ENCODE results near the gene SLC22A31.
A peak's percentile ranks its signal among the peaks of the same experiment; 100 is the strongest.
"Not testable (repeated sequence)": the region's sequence is repeated elsewhere in the genome, so short reads cannot be mapped to it uniquely, and the experiment has no call there.

SLC22A31 gene

DNA sequence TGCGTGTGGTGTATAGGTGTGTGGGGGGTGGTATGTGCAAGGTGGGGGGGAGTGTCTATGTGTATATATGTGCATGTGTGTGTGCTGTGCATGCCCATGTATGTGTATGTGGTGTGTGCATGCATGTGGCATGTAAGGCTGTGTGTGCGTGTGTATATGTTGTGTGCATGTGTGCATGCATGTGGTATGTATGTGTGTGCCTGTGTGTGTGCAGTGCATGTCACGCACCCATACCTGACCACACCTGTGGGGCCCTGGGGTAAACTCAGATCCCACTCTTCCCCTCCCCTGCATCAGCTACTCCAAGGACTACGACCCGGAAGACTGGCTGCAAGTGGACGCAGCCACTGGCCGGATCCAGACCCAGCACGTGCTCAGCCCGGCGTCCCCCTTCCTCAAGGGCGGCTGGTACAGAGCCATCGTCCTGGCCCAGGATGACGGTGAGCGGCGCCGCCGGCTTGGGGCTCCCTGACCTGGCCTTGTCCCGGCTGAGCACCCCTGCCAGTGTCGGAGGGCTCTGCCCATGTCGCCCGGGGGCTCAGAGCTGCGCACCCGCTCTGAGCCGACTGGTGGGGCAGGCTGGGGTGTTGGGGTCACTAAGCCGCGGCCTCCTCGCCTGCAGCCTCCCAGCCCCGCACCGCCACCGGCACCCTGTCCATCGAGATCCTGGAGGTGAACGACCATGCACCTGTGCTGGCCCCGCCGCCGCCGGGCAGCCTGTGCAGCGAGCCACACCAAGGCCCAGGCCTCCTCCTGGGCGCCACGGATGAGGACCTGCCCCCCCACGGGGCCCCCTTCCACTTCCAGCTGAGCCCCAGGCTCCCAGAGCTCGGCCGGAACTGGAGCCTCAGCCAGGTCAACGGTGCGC, 9.1 kb downstream of the SLC22A31 start:
- Histone ChIP-seq H3K36me3 (no peaks in the 10 kb centered on the region), H3K4me3 (ENCODE audit: low read depth, low read length) (no peak overlapping the region), H3K27me3 (peaks cover 20% of the 10 kb centered on the region), H3K4me1 (no peaks in the 10 kb centered on the region), H3K9me3 (no peaks in the 10 kb centered on the region)
- no peak for DNase-seq
- TF ChIP-seq, protein P1, sequence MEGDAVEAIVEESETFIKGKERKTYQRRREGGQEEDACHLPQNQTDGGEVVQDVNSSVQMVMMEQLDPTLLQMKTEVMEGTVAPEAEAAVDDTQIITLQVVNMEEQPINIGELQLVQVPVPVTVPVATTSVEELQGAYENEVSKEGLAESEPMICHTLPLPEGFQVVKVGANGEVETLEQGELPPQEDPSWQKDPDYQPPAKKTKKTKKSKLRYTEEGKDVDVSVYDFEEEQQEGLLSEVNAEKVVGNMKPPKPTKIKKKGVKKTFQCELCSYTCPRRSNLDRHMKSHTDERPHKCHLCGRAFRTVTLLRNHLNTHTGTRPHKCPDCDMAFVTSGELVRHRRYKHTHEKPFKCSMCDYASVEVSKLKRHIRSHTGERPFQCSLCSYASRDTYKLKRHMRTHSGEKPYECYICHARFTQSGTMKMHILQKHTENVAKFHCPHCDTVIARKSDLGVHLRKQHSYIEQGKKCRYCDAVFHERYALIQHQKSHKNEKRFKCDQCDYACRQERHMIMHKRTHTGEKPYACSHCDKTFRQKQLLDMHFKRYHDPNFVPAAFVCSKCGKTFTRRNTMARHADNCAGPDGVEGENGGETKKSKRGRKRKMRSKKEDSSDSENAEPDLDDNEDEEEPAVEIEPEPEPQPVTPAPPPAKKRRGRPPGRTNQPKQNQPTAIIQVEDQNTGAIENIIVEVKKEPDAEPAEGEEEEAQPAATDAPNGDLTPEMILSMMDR (IDR thresholded peaks at IDR 0.05; ENCODE audit: low read depth, low read length), result no peak

DNA sequence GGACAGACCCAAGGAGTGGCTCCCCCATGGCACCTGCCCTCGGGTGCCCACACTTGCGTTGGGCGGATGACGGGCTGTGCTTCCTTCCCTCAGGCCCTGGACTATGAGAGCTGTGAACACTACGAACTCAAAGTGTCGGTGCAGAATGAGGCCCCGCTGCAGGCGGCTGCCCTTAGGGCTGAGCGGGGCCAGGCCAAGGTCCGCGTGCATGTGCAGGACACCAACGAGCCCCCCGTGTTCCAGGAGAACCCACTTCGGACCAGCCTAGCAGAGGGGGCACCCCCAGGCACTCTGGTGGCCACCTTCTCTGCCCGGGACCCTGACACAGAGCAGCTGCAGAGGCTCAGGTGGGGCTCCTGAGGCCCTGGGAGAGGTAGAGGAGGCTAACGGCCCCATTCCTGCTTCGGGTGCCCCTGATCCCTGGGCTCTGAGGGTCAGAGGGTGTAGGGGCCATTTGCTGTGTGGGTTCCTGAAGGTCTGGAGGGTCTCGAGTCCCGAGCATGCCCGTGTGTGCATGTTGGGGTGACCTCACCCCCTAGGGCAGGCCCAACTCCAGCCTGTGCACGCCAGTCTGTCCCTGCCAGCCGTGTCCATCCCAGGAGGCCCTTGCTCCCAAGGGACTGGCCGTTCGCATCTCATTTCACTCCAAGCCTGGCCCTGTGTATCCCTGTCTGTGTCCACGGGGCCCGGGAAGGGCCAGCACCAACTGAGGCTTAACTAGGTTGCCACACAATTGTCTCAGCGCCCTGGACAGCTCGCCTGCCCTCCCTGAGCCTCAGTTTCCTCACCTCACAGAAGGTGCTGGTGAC, 10.0 kb downstream of the SLC22A31 start:
- H3K36me3 ChIP-seq, result no peaks in the 10 kb centered on the region
- TF ChIP-seq, protein P1 (IDR thresholded peaks at IDR 0.05; ENCODE audit: low read depth, low read length), result no peak

DNA sequence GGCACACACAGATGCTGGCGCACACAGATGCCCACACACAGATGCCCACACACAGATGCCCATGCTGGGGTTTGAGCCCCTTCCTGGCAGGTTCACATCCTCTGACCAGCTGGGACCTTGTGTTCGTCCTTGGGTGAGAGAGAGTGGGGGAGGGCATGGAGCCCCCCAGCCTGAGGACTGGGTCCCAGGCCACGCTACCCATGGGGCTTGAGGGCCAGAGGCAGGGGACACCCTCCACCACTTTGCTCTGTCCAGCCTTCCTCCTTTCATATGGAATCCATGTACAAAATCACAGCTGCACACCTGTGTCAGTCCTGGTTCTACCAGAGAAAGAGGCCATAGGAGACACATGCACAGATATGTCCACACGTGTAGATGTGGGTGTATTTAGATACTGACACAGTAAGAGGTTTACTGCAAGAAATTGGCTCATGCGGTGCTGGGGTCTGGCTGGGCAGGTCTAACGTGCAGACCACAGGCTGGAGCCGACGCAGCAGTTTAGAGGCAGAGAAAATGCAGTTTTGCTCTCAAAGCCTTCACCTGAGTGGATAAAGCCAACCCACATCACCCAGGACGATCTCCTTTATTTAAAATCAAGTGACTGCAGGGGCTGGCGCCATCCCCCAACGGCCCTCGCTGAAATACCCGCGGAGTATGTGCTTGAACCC, 10.8 kb downstream of the SLC22A31 start:
- H3K4me3 ChIP-seq (ENCODE audit: low read depth, low read length), result no peak overlapping the region
- TF ChIP-seq, protein P1 (IDR thresholded peaks at IDR 0.05; ENCODE audit: low read depth, low read length), result no peak
- peaks cover 30% of the 10 kb centered on the region for H3K27me3 ChIP-seq
- DNase-seq, result peak; percentile 19
- no peaks in the 10 kb centered on the region for H3K4me1 ChIP-seq
- no peaks in the 10 kb centered on the region for H3K9me3 ChIP-seq
- no peaks in the 10 kb centered on the region for H3K36me3 ChIP-seq

More for the DNA sequence above, 10.0 kb downstream of the SLC22A31 start:
- Histone ChIP-seq H3K9me3 (no peaks in the 10 kb centered on the region), H3K4me1 (no peaks in the 10 kb centered on the region), H3K27me3 (peaks cover 21% of the 10 kb centered on the region), H3K4me3 (ENCODE audit: low read depth, low read length) (no peak overlapping the region)
- DNase-seq, result no peak

DNA sequence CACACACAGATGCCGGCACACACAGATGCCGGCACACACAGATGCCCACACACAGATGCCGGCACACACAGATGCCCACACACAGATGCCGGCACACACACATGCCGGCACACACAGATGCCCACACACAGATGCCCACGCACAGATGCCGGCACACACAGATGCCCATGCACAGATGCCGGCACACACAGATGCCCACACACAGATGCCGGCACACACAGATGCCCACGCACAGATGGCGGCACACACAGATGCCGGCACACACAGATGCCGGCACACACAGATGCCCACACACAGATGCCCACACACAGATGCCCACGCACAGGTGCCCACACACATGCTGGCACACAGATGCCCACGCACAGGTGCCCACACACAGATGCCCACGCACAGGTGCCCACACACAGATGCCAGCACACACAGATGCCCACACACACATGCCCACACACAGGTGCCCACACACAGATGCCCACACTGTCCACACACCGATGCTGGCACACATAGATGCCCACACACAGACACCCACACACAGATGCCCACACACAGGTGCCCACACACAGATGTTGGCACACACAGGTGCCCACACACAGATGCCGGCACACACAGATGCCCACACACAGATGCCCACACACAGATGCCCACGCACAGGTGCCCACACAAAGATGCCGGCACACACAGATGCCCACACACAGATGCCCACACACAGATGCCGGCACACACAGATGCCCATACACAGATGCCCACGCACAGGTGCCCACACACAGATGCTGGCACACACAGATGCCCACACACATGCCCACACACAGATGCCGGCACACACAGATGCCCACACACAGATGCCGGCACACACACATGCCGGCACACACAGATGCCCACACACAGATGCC, 11.6 kb downstream of the SLC22A31 start:
- H3K4me1 ChIP-seq; H3K9me3 ChIP-seq; H3K36me3 ChIP-seq; DNase-seq; H3K4me3 ChIP-seq (ENCODE audit: low read depth, low read length): not testable (repeated sequence)
- H3K27me3 ChIP-seq, result peaks cover 36% of the 10 kb centered on the region

DNA sequence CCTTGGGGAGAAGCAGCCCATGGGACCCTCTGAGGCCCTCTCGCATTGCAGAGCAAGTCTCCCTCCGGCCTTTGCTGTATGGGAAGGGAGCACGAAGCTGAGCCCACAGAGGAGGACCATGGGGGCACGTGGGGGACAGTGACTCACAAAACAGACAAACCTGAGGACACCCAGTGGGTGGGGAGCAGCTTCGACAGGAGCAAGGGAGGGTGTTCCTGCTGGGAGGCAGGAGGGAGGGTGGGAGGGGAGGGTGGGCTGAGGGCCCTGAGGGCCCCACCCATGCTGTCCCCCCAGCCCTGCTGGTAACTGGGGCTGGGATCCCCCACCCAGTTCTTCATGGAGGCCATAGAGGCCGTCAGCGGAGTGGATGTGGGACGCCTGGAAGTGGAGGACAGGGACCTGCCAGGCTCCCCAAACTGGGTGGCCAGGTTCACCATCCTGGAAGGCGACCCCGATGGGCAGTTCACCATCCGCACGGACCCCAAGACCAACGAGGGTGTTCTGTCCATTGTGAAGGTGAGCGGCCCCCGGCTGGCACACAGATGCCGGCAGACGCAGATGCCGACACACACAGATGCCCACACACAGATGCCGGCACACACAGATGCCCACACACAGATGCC, 12.5 kb downstream of the SLC22A31 start:
- Histone ChIP-seq H3K9me3 (no peaks in the 10 kb centered on the region), H3K27me3 (peaks cover 43% of the 10 kb centered on the region), H3K36me3 (no peaks in the 10 kb centered on the region), H3K4me1 (no peaks in the 10 kb centered on the region), H3K4me3 (ENCODE audit: low read depth, low read length) (no peak overlapping the region)
- TF ChIP-seq, protein P1 (IDR thresholded peaks at IDR 0.05; ENCODE audit: low read depth, low read length), result no peak
- no peak for DNase-seq

Measured in BE2C (cell line).